ENCODE measurements around the gene MYZAP.
A peak's percentile ranks its signal among the peaks of the same experiment; 100 is the strongest.

Gene MYZAP

DNA sequence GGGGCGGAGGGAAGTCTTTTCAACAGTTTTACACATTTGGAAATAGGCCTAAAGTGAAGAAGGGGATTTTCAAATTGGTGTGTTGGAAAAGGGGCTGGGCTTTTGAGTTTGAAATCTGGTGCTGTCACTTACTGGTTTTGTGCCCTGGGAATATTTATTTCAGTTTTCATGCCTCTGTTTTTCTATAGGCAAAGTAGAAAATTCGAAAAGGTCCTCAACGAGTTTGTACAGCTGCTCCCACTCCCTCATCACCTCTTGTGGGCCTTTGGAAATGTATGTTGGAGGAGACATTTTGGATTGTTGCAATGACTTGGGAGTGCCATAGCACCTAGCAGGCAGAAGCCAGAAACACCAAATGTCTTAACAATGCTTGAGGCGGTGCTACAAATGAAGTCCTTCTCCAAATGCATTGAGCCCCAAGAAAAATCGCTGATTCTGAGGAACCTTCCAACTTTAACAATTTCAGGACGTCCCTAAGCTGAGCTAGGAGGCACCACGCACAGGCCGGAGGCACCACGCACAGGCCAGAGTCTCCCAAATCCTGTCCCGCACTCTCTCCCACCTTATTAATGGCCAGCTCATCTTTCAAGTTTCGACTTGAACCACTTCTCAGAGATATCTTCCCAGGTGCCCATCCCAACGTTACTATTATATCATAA is 114.2 kb downstream of the MYZAP start:
- peak in 1 of 6 experiments; percentile 34 for DNase-seq

DNA sequence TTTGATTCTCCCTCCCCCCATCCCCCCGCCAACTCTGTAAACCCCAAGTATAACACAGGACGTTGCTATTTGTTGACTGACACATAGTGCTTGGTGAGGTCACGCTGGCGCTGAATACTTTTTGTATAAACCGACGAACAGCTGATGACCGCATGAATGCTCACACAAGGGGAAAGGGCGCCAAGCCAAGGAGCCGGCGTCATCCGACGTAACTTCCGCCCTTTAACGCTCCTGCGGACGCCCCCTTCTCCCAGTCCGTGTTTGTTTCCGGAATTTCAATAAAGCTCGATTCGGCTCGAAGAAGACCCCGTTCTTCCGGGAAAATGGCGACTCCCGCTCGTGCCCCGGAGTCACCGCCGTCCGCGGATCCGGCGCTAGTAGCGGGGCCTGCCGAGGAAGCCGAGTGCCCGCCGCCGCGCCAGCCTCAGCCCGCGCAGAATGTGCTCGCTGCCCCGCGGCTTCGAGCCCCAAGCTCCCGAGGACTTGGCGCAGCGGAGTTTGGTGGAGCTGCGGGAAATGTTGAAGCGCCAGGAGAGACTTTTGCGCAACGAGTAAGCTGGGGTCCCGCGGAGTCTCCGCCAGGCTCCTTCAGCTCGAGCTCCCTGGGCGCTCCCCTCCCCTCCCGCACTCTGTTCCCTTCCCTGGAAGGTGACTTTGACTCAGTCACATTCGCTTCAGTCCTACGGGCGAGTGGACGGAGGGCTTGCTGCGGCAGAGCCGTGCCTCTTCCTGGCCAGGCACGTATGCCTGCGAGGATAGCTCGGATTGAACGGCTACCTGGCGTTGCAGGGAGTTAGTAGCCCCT is 114.9 kb downstream of the MYZAP start, which contains the start of gene POLR2M:
POLR2M (plus strand) TSS at position 310 of the 805 bp plus-strand sequence; CDS start at position 439, 129 bp downstream.
- peak; percentile 76 to 91 (median 90) for DNase-seq

DNA sequence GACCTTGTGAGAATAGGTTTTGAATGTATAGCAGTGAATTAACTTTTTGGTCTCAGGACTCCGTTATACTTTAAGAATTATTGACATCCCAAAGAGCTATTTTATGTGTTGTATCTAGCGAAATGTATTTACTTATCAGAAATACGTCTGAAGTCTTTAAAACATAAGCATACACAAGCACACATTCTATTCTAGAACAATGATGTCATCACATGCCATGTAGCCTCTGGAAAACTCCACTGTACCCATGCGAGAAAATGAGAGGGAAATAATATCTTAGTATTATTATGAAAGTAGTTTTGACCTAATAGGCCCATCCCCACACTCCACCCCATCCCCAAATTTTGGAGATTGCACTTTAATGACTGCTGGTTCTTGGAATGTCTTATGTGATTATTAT is 116.3 kb downstream of the MYZAP start:
- DNase-seq, result no peak

DNA sequence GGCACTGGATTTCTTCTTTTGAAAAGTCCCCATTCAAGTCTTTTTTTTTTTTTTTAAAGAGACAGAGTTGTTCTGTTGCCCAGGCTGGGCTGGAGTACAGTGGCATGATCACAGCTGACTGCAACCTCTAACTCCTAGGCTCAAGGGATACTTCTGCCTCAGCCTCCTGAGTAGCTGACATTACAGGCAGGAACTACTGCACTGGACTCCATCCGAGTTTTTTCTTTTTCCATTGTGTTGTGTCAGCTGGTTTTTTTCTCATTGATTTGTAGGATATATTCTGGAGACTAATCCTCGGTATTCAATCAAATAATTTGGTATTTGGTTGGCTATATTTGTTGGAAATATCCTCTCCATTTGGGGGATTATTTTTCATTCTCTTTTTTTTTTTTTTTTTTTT is 126.6 kb downstream of the MYZAP start:
- no peak for DNase-seq

DNA sequence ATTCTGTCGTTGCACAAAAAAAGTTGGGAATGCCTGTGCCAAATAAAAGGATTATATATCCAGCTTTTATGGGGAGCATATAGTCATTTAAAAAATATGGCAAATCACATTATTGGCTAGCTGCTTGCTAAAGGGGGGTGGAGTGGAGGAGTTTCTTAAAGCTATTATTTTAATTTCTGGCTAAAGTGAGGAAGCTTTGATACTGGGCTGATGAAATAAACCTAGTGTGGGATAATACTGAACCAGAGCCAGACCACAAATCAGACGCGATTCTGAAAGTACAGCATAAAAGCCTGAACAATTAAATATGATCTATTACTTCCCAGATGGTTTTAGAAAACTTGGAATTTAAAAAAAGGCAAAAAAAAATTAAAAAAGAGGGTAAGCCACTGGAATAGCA is 129.2 kb downstream of the MYZAP start:
- no peak for DNase-seq

DNA sequence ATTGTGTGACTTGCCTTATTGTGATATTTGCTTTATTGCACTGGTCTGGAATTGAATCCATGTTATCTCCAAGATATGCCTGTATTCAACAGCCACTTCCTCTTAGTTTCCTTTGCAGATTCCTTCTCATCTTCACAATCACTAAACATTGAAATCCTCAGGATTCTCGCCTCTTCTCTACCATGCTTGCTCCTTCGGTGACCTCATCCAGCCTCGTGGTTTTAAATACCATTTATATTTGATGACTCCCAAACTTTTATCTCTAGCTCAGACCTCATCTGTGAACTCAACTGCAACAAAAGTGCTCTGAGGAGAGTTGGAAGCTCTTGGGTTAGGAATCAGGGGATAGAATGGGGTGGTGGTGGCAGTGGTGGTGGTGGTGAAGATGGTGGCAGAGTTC is 134.7 kb downstream of the MYZAP start:
- DNase-seq, result no peak

DNA sequence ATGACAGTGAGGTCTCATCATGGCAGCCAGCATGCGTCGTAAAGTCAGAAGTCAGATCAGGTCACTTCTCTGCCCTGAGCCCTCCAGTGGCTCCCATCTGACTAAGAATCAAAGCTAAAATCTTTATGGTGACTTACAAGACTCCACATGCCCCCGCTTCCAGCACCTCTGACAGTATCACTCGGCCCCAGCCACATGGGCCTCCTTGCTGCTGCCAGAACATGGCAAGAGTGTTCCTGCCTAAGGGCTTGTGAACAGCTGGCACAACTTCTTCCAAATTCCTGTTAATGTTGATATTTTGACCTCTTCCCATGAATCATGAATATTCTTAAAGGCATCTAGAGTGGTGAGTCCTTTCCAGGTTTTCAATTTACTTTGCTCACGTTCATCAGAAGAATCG is 135.3 kb downstream of the MYZAP start:
- no peak for DNase-seq

DNA sequence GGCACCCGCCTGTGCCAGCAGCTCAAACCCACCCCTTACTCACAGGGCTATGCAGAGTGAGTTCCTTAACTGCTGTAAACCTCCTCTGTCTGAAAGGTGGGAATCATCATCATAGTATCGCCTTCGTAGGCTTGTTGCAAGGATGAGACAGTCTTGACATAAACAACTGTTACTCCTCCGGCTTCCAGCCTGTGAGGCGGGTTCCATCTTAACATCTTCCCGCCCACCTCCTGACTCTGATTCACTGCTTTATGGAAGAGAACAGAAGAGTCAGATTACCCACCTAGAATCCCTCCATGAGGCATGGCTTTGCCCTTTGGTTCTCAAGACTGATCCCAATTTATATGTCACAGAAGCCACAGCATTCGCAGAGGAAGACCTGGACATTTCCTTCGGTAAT is 136.7 kb downstream of the MYZAP start:
- no peak for DNase-seq

DNA sequence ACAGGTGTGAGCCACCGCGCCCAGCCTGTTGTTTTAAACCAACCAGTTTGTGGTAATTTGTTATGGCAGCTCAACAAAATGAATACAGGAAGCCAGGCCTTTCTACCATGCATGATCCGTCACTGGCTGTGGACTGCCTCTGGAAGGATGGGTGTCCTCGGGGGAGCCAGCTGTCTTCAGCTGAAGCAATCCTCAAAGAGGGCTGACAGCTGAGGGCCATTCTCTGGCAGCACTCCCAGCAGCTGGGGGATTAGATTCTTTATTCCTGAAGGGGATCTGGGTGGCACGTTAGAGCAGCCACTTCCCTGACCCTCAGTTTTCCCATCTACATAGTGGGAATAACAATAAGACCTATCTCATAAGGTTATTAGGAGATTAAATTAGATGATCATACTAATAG is 139.2 kb downstream of the MYZAP start:
- no peak for DNase-seq

DNA sequence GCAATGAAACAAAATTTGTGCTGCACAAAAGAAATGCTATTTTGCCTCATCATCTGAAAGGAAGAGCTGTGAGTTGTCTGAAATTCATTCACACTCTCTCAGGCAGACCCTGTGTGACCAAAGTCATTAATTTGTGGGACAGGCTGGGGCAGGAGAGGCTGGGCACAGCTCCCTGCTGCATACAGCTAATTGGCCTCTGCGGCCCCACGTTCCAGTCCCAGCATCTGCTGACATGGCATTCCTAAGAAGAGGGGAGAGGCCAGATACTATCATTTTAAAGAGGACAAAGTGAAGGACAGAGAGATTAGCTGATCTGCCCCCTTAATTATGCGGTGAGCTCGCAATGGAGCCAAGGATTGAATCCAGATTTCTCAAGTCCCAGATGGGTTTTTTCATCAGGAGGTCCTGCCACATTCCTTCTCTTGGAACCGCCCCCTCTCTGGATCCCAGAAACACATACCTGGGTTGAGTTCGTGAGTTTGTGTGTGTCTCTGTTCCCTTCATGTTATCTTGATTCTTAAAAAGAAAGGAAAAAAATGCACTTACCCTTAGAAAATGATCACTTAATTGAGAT is 139.9 kb downstream of the MYZAP start:
- no peak for DNase-seq

DNA sequence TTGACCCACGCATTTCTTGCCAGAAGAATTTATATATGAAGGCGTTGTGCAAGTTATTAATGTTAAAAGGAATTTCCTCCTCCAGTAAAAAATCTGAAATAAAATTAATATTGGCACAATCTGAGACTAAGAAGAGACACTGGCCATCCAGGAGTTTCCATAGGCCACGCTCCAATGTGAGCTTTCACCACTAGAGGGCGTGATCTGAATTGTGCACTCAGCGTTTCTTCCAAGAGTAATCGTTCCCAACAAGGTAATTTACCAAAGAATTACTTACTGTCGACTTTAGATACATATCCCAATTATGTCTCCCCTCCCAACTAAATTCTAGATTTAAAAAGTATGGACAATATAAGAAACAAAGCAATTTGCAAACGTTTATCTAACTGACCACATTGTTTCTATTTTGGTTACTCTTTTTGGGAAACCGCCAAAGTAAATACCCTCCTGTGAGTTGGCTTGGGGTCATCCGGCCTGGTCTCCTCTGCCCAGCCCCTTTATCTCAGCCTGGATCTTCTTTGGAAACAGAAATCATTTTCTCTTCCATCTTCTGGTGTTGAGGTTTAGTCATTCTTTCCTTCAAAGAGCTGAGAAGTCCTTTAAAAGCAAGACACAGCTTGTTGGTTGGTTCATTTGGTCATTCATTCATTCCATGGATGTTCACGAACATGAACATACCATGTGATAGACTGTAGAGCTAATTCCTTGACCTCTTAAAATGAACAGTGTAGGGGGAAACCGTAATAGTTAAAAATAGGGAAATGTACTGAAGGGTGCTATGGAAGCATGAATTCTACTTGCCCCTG is 141.0 kb downstream of the MYZAP start:
- peak in 5 of 6 experiments; percentile 5 to 50 (median 25) for DNase-seq

DNA sequence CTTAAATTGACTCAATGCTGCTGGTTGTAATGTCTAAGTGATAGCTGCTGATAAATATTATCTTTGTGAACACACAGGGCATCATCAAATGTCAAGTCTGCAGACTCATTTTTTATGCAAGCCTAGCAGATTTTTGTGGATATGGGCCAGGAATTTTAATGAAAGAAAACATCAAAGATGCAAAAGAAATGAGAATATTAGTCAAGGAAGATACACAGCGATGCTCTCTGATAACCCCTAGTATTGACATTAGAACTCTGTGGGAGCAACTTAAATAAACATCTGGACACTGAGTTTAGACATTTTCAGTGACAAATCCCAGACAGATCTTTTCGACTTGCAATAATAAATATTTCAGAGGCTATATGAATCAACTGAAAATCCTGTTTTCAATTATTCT is 143.2 kb downstream of the MYZAP start:
- no peak for DNase-seq

Data from stimulated activated naive CD4-positive, alpha-beta T cell (primary cell).